ENCODE data around the gene AIFM3.

- no peak for TF ChIP-seq CTCF (conservative IDR thresholded peaks at IDR 0.05 in 1 of 2, IDR thresholded peaks at IDR 0.05 in 1 of 2; ENCODE audit: extremely low read depth in 1 of 2, insufficient read depth in 1 of 2, low read depth in 1 of 2, low read length in 2 of 2)
- no peak for TF ChIP-seq EZH2 (IDR thresholded peaks at IDR 0.05; ENCODE audit: borderline replicate concordance, low read length)
These were observed 8.7 kb downstream of the AIFM3 start for GRCh38 chr22:20975541-20976290.

All from mammary epithelial cell (primary cell).